ENCODE measurements around the gene GHRH. TPM values are rescaled to one million over a fixed set of nuclear protein-coding genes. Genes with fewer than 3 reads are reported as not detected.

Gene GHRH
- total RNA-seq, 4 donors from 2014 or later, result not detected

GRCh38 chr20:37233548-37234253 is 27.9 kb downstream of the GHRH start:
- TF ChIP-seq POLR2A (IDR thresholded peaks at IDR 0.05), result no peak
- TF ChIP-seq CTCF (IDR thresholded peaks at IDR 0.05), result no peak
- intact Hi-C loops (cut with DNase I; ENCODE audit: low total_unique reads), result no loop called here
- DNase-seq (ENCODE audit: low spot score in 2 of 2), result peak in 1 of 2 donors; percentile 17
- 73 to 76% methylated on average over 10 of the region's 10 CpGs for whole genome bisulfite sequencing, 2 donors
- no peak overlapping the region for H3K4me3 ChIP-seq (ENCODE audit: low read depth, poor library complexity, severe bottlenecking)

- intact Hi-C loops (cut with DNase I; ENCODE audit: low total_unique reads), result no loop called here
- H3K4me3 ChIP-seq (ENCODE audit: low read depth, poor library complexity, severe bottlenecking), result no peak overlapping the region
- peak in 1 of 2 donors; percentile 46 for DNase-seq (ENCODE audit: low spot score in 2 of 2)
- WGBS, 2 donors, result 91% methylated on average over 13 of the region's 13 CpGs
- no peak for TF ChIP-seq CTCF (IDR thresholded peaks at IDR 0.05)
- TF ChIP-seq POLR2A (IDR thresholded peaks at IDR 0.05), result no peak
Observed at GRCh38 chr20:37231947-37232630, 29.5 kb downstream of the GHRH start.

- DNase-seq (ENCODE audit: low spot score in 2 of 2), result peak in 1 of 2 donors; percentile 36
- no peak for TF ChIP-seq CTCF (IDR thresholded peaks at IDR 0.05)
- no peak for TF ChIP-seq POLR2A (IDR thresholded peaks at IDR 0.05)
- WGBS, 2 donors, result 90 to 94% methylated on average over 6 of the region's 6 CpGs
- intact Hi-C loops (cut with DNase I; ENCODE audit: low total_unique reads), result no loop called here
- no peak overlapping the region for H3K4me3 ChIP-seq (ENCODE audit: low read depth, poor library complexity, severe bottlenecking)
Observed at GRCh38 chr20:37230200-37230599, 31.4 kb downstream of the GHRH start.

GRCh38 chr20:37229357-37229756 is 32.3 kb downstream of the GHRH start:
- intact Hi-C loops (cut with DNase I; ENCODE audit: low total_unique reads), result no loop called here
- DNase-seq (ENCODE audit: low spot score in 2 of 2), result peak in 1 of 2 donors; percentile 21
- no peak overlapping the region for H3K4me3 ChIP-seq (ENCODE audit: low read depth, poor library complexity, severe bottlenecking)
- TF ChIP-seq POLR2A (IDR thresholded peaks at IDR 0.05), result no peak
- TF ChIP-seq CTCF (IDR thresholded peaks at IDR 0.05), result no peak
- WGBS, 2 donors, result 83 to 87% methylated on average over 4 of the region's 4 CpGs

GRCh38 chr20:37228656-37229055 is 33.0 kb downstream of the GHRH start:
- intact Hi-C loops (cut with DNase I; ENCODE audit: low total_unique reads), result no loop called here
- WGBS, 2 donors, result 56 to 69% methylated on average over 5 of the region's 5 CpGs
- peak in 1 of 2 donors; percentile 28 for DNase-seq (ENCODE audit: low spot score in 2 of 2)
- TF ChIP-seq CTCF (IDR thresholded peaks at IDR 0.05) (no peak), POLR2A (IDR thresholded peaks at IDR 0.05) (no peak)
- no peak overlapping the region for H3K4me3 ChIP-seq (ENCODE audit: low read depth, poor library complexity, severe bottlenecking)
